Loucy (cell line): ENCODE measurements around the gene WDTC1.
A peak's percentile ranks its signal among the peaks of the same experiment; 100 is the strongest.

ENCODE experiments used
- CTCF ChIP-seq: fragments of 200-600 bp; sonication (generic); conservative IDR thresholded peaks from 2 replicates; pipeline ENCODE4 v1.5.1; 2014; ENCODE audit warnings: mild to moderate bottlenecking, antibody characterized with exemption, low read length
- EZH2phosphoT487 ChIP-seq: fragments of 200-600 bp; IDR thresholded peaks from 2 replicates; pipeline ENCODE4 v1.6.1; 2018; ENCODE audit warnings: antibody characterized with exemption, mild to moderate bottlenecking, moderate library complexity, borderline replicate concordance

GRCh38 chr1:27343639-27344025, 109.2 kb downstream of the WDTC1 start:
- 0 out of 2 replicates have a peak, but pooled peaks have one; percentile 14 for TF ChIP-seq CTCF
- TF ChIP-seq EZH2phosphoT487 = no peak
